ENCODE results near the gene ANKS1A. TPM values are rescaled to one million over a fixed set of nuclear protein-coding genes. Genes with fewer than 3 reads are reported as not detected.
A peak's percentile ranks its signal among the peaks of the same experiment; 100 is the strongest.
"Not testable (repeated sequence)": the region's sequence is repeated elsewhere in the genome, so short reads cannot be mapped to it uniquely, and the experiment has no call there.

The ANKS1A gene
- polyA plus RNA-seq, 4 donors: 14.5 to 52.5 (median 41.8) TPM

DNA sequence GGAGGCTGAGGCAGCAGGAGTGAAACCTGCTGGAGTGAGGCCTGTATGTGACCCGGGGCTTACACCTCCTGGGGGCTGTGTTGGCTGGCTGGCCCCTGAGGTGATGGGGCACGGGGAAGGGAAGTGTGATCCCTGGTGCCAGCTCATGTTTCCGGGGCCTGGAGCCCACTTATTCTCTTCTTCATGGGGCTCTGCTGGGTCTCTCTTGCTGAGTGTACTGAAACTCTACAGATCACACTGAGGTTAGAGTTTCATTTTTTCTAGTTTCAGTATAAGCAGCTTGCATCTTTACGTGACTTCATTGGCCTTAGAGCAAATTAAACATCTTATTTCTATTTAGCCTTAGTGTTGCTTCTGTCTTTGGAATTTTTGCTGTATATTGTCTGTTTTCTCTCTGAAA is 96.2 kb downstream of the ANKS1A start:
- DNase-seq (ENCODE audit: low read depth in 4 of 4, low spot score in 3 of 4): no peak

DNA sequence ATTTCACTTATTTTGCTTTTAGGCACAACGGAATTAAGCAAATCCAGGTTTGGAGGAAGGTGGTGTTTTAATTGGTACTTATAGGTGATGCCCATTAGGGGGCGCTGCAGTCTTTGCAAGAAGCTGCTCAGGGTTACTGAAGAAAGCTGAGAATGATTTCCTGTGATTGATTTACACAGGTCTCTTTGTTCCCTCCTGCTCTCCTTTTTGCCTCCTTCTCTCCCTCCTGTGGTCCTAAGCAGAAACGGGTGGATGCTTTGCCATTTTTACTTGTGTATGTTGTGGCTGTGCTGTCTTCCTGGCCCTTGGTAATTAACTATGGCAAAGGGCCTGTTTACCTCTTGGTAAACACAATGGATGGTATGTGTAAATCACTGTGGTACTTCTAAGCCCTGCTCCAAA is 97.8 kb downstream of the ANKS1A start:
- peak; percentile 48 to 73 (median 63) for DNase-seq (ENCODE audit: low read depth in 4 of 4, low spot score in 3 of 4)

DNA sequence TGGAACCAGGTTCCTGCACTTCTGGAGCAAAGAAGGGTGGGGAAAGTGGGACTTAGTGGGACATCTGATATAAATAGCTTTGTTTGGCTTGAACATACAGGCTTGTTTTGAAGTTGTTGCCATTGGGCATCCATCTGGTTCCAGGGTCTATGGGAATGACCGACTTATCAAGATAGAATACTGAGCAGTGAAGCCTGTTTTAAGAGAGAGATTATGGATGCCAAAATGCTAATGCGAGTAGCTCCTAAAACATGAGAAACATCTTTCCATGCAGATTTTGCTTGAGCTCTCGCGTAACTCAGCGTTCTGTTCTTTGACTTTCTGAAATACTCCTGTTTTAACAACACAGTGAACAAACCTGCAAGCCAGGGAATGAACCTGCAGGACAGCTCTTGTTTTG is 98.5 kb downstream of the ANKS1A start:
- no peak for DNase-seq (ENCODE audit: low read depth in 4 of 4, low spot score in 3 of 4)

DNA sequence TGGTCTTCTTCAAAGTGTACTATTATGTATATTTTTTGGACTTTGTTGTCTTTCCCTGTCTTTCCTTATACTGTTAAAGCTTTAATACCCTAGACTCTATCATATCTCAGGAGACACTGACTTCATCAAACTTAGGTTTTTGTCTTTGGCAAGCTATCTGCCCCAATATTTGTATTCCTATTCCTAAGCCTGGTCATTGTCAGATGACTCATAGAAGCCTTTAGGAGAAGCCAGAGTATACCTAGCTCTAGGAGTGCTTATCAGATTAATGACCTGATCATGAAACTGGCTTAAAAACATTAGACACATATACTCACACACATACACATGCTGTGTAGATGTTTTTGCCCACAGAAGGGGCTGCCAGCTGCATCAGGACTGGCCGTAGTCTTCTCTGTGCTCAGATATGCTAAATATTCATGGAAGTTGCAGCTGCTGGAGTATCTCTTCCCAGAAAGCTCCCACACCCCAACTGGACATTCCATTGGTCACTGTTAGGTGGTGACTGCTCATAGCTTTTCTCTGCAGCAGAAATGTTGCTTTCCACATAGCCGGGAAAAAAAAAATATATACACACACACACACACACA is 102.0 kb downstream of the ANKS1A start:
- DNase-seq (ENCODE audit: low read depth in 4 of 4, low spot score in 3 of 4): no peak

DNA sequence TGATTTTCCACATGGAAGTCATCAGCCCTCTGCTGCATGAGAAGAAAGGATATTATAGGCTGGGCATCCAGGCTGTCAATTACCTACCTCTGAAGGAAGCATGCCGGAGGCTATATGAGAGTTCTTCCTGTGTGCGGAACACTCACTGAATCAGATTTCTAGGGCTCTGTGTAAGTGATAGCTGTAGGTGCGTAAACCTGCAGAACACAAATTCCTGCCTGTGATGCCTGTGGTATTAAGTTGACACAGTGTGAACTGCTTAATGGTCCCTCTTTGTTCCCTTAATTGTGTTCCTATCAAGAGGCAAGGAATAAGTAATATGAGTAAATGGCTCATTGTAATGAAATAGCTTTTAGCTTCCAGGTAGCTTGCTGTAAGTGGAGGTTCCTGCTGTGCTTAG is 103.3 kb downstream of the ANKS1A start:
- no peak for DNase-seq (ENCODE audit: low read depth in 4 of 4, low spot score in 3 of 4)

DNA sequence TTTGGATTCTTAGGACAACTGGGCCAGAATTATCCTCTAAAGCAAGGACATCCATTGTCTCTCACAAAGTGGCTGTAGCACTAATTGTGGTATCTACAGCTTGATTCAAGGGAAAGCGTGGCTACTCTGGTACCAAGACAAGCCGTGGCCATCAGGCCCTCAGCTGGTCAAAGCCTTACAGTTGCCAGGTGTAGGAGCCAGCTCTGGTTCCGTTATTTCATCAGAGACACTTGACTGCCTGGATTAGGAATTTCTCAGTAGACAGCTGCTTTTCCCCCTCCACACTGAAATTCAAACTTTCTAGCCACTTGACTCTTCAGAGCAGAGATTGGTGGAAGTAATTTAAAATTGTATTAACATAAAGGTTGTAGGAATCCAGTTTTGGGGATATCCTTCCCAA is 104.2 kb downstream of the ANKS1A start:
- no peak for DNase-seq (ENCODE audit: low read depth in 4 of 4, low spot score in 3 of 4)

DNA sequence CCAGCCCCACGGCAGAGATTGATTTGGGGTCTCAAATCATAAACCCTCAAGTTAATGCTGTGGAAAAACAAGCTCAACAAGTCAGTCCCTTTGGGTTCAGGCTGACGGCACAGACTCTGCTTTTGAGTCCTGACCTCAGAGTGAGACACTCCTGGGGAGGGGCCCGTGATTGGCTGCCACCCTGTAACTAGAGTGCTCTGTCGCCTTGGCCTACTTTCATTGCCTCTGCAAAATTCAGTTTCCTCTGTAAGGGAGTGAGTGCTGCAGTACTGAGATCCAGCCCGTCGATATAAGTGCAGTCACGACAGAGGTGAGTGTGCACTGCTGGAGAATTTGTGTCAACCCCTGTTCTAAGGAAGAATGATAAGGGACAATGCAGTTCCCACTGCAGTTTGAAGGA is 105.6 kb downstream of the ANKS1A start:
- no peak for DNase-seq (ENCODE audit: low read depth in 4 of 4, low spot score in 3 of 4)

DNA sequence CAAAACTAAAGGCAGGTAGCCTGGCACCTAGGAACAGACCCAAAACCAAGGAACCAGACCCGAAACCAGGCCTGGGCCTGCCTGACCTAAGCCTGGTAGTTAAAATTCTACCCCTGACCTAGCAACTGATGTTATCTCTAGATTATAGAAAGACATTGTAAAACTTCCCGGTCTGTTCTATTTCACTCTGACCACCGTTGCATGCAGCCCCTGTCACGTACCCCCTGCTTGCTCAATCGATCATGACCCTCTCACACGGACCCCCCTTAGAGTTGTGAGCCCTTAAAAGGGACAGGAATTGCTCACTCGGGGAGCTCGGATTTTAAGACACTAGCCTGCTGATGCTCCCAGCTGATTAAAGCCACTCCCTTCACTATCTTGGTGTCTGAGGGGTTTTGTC is 109.4 kb downstream of the ANKS1A start:
- not testable (repeated sequence) for DNase-seq (ENCODE audit: low read depth in 4 of 4, low spot score in 3 of 4)

DNA sequence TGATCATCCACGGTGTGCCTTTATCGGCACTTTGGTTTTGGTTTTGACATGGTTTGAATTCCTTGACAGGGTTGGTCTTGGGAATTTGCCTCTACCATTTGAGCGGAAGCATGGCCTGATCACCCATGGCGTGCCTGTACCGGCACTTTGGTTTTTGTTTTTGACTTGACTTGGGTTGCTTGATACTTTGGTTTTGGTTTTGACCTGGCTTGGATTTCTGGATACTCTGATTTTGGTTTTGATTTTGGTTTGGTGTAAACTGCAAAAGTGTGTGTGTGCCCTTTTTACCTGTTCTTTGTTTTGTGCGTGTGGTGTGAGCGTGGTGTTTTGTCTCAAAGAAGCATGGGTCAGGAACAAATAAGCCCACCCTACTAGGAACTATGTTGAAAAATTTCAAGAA is 110.1 kb downstream of the ANKS1A start:
- DNase-seq (ENCODE audit: low read depth in 4 of 4, low spot score in 3 of 4): not testable (repeated sequence)

DNA sequence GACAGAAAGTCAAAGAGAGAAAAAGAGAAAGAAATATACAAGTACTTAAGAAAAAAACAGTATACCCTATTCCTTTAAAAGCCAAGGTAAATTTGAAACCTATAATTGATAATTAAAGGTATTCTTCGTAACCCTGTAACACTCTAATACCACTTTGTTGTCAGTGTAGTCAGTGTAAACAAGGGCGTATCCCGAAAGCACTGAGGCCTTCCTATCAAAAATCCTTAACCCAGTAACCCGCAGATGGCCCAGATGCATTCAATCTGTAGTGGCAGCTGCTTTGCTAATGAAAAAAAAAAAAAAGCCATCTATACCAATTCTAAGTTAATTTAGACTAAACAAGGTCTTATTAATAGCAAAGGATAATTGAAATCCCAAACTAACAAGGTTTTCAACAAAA is 110.9 kb downstream of the ANKS1A start:
- not testable (repeated sequence) for DNase-seq (ENCODE audit: low read depth in 4 of 4, low spot score in 3 of 4)

DNA sequence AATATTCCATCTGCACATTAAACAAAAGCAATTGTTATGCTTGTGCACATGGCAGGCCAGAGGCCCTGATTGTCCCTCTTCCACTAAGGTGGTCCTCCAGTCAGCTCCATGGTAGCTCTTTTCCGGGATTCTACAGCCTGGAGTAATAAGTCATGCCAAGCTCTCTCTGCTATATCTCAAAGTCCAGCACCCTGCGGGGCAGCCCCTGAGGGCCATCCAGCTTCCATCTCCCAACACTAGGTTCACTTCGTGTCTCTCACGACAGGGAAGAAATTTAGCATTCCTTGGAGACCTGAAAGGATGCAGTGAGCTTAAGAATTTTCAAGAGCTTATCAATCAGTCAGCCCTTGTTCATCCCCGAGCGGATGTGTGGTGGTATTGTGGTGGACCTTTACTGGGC is 112.3 kb downstream of the ANKS1A start:
- not testable (repeated sequence) for DNase-seq (ENCODE audit: low read depth in 4 of 4, low spot score in 3 of 4)

DNA sequence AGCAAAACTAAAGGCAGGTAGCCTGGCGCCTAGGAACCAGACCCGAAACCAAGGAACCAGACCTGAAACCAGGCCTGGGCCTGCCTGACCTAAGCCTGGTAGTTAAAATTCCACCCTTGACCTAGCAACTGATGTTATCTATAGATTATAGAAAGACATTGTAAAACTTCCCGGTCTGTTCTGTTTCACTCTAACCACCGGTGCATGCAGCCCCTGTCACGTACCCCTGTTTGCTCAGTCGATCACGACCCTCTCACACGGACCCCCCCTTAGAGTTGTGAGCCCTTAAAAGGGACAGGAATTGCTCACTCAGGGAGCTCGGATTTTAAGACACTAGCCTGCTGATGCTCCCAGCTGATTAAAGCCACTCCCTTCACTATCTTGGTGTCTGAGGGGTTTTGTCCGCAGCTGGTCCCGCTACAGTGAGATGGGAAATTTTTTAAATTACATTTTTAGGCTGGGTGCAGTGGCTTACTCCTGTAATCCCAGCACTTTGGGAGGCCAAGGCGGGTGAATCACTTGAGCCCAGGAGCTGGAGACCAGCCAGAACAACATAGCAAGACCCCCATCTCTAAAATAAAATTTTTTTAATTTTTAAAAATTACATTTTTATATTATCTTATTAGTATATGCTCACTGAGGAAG is 115.0 kb downstream of the ANKS1A start:
- not testable (repeated sequence) for DNase-seq (ENCODE audit: low read depth in 4 of 4, low spot score in 3 of 4)

DNA sequence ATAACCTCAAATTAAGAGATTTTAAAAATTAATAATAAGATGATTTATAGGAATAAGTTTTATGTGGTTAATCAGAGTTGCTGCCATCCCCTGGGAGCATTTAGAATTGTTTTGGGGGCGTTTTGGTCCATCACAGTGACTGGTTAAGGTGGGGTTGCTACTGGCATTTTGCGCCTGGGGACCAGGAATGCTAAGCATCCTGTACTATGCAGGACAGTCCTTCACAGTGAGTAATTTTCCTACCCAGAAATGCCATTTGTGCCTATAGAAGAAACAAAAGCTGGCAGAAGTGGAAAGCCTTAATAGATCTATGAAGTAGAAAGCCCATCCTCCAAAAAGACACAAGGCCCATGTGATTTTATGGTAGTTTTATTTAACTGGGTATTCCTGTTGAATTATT is 118.0 kb downstream of the ANKS1A start:
- no peak for DNase-seq (ENCODE audit: low read depth in 4 of 4, low spot score in 3 of 4)

DNA sequence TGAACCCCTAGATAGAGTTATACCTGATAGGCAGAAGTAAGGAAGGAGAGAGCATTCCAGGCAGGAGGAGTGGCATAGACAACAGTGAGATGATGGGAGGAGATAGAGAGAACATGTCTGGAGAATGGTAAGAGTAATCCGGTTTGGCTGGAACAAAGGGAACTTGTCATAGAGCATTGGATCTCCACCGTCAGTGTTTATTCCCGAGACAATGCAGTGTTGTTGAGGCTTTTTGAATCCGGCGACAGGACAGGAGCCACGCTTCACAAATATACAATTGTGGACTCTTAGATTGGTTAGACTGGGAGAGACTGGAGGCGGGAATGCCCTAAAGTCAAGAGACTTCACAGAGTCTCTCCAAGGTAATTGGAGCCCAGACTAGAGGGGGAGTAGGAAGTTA is 119.8 kb downstream of the ANKS1A start:
- DNase-seq (ENCODE audit: low read depth in 4 of 4, low spot score in 3 of 4): no peak

DNA sequence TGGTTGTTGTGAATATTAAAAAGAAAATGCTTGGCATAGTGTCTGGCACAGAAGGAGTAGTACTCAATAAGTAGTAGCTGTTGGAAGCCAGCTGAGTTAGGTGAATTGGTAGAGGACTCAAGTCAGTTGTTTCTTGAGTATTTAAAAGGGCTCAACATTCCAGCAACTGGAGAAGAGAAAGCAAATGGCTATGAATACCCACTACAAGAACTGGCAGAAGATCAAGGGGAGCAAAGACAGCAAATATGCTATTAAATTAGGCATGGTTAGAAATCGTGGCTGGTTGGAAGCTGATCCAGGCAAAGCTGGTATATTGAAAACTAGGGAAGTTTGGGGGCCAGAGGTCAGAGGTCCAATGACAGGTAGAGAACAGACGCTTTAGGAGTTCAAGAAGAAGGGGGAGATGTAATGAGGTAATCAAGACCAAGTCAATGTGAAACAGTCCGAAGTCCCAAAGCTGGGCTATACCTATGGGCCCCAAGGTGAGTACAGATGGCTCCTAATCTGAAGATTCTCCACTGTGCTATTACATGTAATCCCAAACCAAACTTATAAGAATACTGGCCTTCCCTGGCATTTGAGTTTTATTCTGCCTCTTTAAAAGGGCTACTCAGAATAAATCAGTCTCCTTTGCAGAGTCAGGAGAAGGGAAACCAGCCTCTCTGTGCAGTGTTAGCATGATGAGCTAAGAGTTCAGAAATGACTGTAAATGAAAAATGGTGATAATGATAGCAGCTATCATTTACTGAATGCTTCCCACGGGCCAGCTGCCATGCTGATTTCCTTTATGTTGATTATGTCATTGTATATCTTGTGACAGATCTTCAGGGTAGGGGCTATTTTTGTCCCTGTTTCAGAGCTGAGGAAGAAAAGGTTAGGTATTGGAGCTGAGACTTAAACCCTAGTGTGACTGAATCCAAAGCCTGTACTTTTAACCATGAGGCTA is 122.3 kb downstream of the ANKS1A start:
- DNase-seq (ENCODE audit: low read depth in 4 of 4, low spot score in 3 of 4): no peak

DNA sequence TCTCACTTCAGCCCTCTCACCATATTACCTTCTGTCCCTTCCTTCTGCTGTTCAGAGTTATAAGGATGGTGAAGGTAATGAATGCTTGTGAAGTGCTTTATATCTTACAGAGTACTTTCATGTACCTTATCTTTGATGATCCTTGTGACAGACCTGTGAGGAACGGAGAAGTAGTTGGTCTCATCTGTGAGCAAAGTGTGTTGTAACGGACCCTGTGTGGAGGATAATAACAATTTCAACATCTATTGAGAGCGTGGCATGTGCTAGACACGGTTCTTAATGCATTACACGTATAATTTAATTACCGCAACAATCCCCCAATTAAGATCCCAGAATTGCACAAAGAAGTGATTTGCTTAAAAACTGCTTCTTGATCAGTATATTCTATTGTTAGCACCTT is 124.6 kb downstream of the ANKS1A start:
- no peak for DNase-seq (ENCODE audit: low read depth in 4 of 4, low spot score in 3 of 4)

DNA sequence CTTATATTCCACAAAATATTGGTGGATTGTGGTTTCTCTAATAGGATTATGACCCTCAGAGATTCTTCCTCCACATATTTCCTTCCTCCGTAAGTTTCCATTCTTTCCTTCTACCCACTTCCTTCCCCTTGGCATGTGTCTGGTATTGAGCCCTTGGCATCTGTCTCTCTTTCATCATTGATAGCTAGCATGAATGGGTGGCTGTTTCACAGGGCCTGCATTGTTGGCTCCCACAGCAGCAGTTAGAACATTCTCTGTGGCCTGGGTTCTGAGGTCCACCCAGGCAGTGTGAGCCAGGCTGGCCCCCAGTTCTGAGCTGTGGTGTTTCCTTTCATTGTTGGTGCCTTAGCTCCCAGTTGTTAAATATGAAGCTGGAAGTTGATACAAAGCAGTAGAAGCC is 125.3 kb downstream of the ANKS1A start:
- DNase-seq (ENCODE audit: low read depth in 4 of 4, low spot score in 3 of 4): no peak

DNA sequence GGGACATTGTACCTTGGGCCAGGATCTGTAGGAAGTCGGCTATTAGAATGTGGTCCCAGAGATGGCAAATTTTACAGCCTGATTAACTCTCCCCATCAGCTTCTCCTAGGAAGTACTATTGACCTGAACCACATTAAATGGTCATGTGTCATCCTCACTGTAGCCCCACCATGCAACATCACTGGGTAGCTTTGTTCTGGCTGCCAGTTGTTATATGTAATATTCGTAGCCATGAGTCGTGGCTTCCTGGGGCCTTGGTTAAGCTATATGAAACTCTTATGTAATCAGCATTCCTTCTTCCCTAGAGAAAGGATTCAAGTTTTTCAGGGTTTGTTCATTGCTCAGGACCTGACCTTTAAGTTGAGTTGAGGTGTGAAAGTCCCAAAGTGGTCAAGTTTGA is 125.7 kb downstream of the ANKS1A start:
- DNase-seq (ENCODE audit: low read depth in 4 of 4, low spot score in 3 of 4): no peak

DNA sequence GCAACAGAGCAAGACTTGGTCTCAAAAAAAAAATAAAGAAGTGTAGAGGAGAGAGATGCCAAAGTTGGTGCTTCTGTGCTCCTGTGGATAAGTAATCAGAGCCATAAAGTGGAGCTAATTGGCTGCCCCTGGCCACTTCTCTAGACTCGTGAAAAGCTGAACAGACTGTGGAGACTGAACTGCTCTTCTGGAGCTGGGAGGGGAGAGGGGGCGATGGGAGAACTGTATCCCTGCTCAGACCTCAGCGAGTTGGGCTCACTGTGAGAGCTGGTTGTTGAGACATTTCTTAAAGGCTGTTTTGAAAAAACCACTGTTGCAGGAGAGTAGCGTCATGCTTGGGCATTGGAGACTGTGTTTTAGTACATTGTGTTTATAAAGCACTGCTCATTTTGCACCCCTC is 126.4 kb downstream of the ANKS1A start:
- DNase-seq (ENCODE audit: low read depth in 4 of 4, low spot score in 3 of 4): no peak

DNA sequence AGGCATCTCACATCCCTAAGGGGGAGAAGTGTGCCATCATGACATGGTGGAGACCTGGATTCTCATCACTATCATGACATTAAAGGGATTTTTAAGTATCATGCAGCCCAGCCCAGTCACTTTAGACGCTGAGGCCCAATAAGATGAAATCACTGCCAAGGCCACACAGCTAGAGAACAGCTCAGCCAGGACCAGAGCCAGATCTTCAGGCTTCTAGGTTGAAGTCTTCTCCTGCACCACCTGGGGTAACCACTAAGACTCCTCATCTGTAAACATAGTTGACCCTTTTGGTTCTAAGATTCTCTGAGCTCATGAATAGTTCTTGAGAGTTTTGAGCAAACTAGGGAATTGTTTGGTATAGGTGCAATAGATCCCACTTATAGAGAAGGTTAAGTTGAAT is 126.9 kb downstream of the ANKS1A start:
- DNase-seq (ENCODE audit: low read depth in 4 of 4, low spot score in 3 of 4): no peak

DNA sequence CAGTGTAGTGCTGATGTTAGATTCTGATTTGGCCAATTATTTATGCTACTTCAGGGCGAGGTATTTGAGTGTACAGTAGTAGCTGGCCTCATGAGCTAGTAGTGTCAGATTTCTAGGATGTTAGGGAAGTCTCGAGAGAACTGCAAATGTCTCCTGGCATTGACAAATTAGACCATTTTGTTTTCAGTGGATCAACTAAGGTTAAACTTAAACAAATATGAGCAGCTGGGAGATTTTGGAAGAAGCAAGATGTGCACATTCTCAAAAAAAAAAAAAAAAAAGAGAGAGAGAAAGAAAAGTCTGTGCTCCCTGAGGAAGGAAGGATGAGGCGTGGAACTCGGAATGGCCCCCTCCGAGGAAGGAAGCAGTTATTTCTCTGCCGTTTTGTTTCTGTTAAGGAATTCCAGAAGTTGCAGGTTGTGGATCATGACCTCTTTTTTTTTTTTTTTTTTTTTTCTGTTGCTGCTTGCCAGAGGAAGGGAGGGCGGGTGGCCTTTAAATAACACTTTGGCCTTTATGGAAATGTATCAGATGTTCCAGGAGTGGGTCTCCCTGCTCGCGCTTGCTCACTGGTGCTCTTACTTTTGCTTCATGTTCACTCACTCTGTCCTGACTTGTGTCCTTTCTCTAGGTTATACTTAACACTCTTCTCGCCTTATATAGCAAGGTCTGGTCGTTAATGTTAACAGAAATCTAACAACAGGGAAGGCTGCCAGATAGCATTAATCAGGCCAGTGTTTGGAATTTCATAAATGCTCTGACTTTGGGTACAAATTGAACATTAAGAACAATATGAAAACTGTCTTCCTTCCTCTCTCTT is 127.7 kb downstream of the ANKS1A start:
- DNase-seq (ENCODE audit: low read depth in 4 of 4, low spot score in 3 of 4): peak; percentile 50 to 67 (median 62)

Data from left renal pelvis (tissue), 4 donors.